Hepatocyte (in vitro differentiated cells): ENCODE data around the gene WNK2.

ENCODE experiments used
- EZH2phosphoT487 ChIP-seq: fragments of 200-600 bp; sonication (generic); IDR thresholded peaks from one replicate; pipeline ENCODE4 v1.6.1; 2018; ENCODE audit warnings: antibody characterized with exemption, mild to moderate bottlenecking, low read depth, moderate library complexity; ENCODE audit not compliant: unreplicated experiment, severe bottlenecking
- TF ChIP-seq, protein P1 (sequence below): fragments of 200-600 bp; sonication (generic); IDR thresholded peaks from 2 replicates; pipeline ENCODE4 v1.5.1; 2016; ENCODE audit warnings: antibody characterized with exemption, mild to moderate bottlenecking; ENCODE audit not compliant: poor library complexity

DNA sequence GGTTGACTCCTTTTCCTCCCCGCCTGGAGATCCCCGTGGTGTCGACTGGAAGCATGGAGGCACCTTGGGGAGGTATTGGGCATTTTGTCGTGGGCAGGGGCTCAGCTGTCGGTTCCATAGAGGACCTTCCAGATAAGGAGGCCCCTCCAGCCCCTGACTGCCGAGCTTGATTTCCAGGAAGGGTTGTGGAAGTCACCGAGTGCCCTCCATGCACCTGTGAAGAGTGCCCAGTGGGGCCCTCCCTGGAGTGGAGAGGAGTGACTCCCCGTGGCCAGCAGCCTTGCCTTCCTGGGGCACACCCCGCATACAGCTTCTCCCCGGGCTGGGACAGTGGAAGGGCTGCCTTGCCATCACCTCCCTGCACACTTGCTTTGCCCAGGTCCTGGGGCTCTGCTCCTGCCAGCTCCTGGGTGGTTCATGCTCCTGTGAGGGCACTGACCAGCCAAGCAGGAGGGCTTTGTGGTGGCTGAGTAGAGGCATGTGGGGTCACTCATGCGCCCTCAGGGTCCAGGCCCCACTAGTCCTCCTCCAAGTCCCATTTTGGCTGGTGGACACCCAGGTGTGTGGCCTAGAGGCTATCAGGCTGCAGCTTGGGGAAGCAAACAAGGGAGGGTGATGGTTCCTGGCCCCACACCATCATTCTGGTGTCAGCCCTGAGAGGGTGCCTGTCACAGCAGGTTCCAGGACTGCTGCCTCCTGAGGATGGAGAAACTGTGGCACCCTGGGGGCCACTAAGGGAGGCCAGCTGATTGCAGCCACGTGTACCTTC lies 133.0 kb downstream of the WNK2 start:
- TF ChIP-seq EZH2phosphoT487 = no peak
- TF ChIP-seq, protein P1, sequence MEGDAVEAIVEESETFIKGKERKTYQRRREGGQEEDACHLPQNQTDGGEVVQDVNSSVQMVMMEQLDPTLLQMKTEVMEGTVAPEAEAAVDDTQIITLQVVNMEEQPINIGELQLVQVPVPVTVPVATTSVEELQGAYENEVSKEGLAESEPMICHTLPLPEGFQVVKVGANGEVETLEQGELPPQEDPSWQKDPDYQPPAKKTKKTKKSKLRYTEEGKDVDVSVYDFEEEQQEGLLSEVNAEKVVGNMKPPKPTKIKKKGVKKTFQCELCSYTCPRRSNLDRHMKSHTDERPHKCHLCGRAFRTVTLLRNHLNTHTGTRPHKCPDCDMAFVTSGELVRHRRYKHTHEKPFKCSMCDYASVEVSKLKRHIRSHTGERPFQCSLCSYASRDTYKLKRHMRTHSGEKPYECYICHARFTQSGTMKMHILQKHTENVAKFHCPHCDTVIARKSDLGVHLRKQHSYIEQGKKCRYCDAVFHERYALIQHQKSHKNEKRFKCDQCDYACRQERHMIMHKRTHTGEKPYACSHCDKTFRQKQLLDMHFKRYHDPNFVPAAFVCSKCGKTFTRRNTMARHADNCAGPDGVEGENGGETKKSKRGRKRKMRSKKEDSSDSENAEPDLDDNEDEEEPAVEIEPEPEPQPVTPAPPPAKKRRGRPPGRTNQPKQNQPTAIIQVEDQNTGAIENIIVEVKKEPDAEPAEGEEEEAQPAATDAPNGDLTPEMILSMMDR = no peak
